ENCODE results near the gene CSGALNACT2. TPM values are rescaled to one million over a fixed set of nuclear protein-coding genes. Genes with fewer than 3 reads are reported as not detected.
"Not testable (repeated sequence)": the region's sequence is repeated elsewhere in the genome, so short reads cannot be mapped to it uniquely, and the experiment has no call there.

The CSGALNACT2 gene
- total RNA-seq, 2 experiments from 2014 or later = 15.3 to 15.5 TPM

GRCh38 chr10:43093423-43094076, 44.7 kb upstream of the CSGALNACT2 start:
- H3K27me3 Mint-ChIP-seq = no peaks in the 10 kb centered on the region
- H3K4me3 Mint-ChIP-seq = no peak overlapping the region
- H3K27ac Mint-ChIP-seq = no peak overlapping the region
- POLR2A ChIA-PET = no interaction called here
- intact Hi-C loops (cut with micrococcal nuclease) = no loop called here
- no peaks in the 10 kb centered on the region for H3K9me3 Mint-ChIP-seq
- CTCF ChIA-PET = interaction anchor here (1.1 kb wide), 1 partner anchor 11 kb away, joined by 3 read pairs; no protein-coding TSS in a partner anchor
- no peaks in the 10 kb centered on the region for H3K4me1 Mint-ChIP-seq (ENCODE audit: low read depth)
- ATAC-seq = no peak
- DNase-seq = no peak
- TF ChIP-seq CTCF (IDR thresholded peaks at IDR 0.05) = no peak
- no peaks in the 10 kb centered on the region for H3K36me3 Mint-ChIP-seq (ENCODE audit: low read depth)

- Mint-ChIP-seq H3K9me3 (no peaks in the 10 kb centered on the region), H3K4me1 (ENCODE audit: low read depth) (no peaks in the 10 kb centered on the region), H3K27ac (no peak overlapping the region), H3K27me3 (no peaks in the 10 kb centered on the region), H3K36me3 (ENCODE audit: low read depth) (no peaks in the 10 kb centered on the region), H3K4me3 (no peak overlapping the region)
- CTCF ChIA-PET = interaction anchor here (0.7 kb wide), 1 partner anchor 12 kb away, joined by 3 read pairs; no protein-coding TSS in a partner anchor
- intact Hi-C loops (cut with micrococcal nuclease) = no loop called here
- DNase-seq (no peak), ATAC-seq (no peak)
- POLR2A ChIA-PET = no interaction called here
- TF ChIP-seq CTCF (IDR thresholded peaks at IDR 0.05) = no peak
Measured at GRCh38 chr10:43094085-43094484, 44.2 kb upstream of the CSGALNACT2 start.

GRCh38 chr10:43099339-43099738, 38.9 kb upstream of the CSGALNACT2 start:
- intact Hi-C loops (cut with micrococcal nuclease); H3K4me3 Mint-ChIP-seq; CTCF ChIA-PET; H3K36me3 Mint-ChIP-seq (ENCODE audit: low read depth); H3K4me1 Mint-ChIP-seq (ENCODE audit: low read depth); DNase-seq; POLR2A ChIA-PET; H3K9me3 Mint-ChIP-seq; H3K27ac Mint-ChIP-seq; ATAC-seq: not testable (repeated sequence)
- H3K27me3 Mint-ChIP-seq = peaks cover 15% of the 10 kb centered on the region

GRCh38 chr10:43099928-43100327, 38.3 kb upstream of the CSGALNACT2 start:
- Mint-ChIP-seq H3K27me3 (peaks cover 15% of the 10 kb centered on the region), H3K36me3 (ENCODE audit: low read depth) (no peaks in the 10 kb centered on the region), H3K9me3 (no peaks in the 10 kb centered on the region), H3K27ac (no peak overlapping the region), H3K4me1 (ENCODE audit: low read depth) (no peaks in the 10 kb centered on the region), H3K4me3 (no peak overlapping the region)
- CTCF ChIA-PET = no interaction called here
- POLR2A ChIA-PET = no interaction called here
- intact Hi-C loops (cut with micrococcal nuclease) = loop anchor here (10.0 kb wide), 1 partner anchor 345 kb away; no protein-coding TSS in a partner anchor
- DNase-seq (no peak), ATAC-seq (no peak)
- TF ChIP-seq CTCF (IDR thresholded peaks at IDR 0.05) = no peak

- ChIA-PET POLR2A (no interaction called here), CTCF (no interaction called here)
- TF ChIP-seq CTCF (IDR thresholded peaks at IDR 0.05) = no peak
- Mint-ChIP-seq H3K27ac (no peak overlapping the region), H3K4me1 (ENCODE audit: low read depth) (no peaks in the 10 kb centered on the region), H3K4me3 (no peak overlapping the region), H3K9me3 (no peaks in the 10 kb centered on the region), H3K27me3 (peaks cover 15% of the 10 kb centered on the region), H3K36me3 (ENCODE audit: low read depth) (no peaks in the 10 kb centered on the region)
- intact Hi-C loops (cut with micrococcal nuclease) = loop anchor here (10.0 kb wide), 1 partner anchor 346 kb away; no protein-coding TSS in a partner anchor
- DNase-seq (no peak), ATAC-seq (no peak)
Measured at GRCh38 chr10:43100366-43100765, 37.9 kb upstream of the CSGALNACT2 start.

All from activated CD8-positive, alpha-beta T cell treated with anti-CD3 and anti-CD28 coated beads for 36 hours (primary cell).